Measurements from ENCODE around the gene PYROXD2. TPM values are rescaled to one million over a fixed set of nuclear protein-coding genes. Genes with fewer than 3 reads are reported as not detected.
A peak's percentile ranks its signal among the peaks of the same experiment; 100 is the strongest.

PYROXD2 gene
- total and polyA plus RNA-seq, 7 donors, result 0.60 to 11.9 (median 8.0) TPM

DNA sequence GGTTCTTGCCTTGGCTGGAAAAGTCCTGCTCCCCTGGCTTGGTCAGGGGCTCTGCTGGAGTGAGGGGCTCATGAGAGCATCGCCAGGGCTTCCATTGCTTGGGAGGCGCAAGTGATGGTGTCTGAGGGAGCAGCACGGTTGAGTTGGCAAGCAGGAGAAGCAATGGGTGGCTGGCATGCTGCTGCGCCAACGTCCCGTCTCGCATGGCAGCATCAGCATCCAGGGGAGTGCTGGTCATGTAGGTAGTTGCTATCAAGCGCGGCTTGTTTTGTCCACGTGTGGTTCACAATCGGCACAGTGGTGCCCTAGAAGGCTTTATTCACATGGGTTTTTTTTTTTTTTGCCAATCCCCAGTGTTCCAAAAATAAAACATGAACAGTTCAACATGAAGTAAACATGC is 3.8 kb downstream of the PYROXD2 start:
- Histone ChIP-seq H3K9me3 (no peaks in the 10 kb centered on the region), H3K27me3 (no peaks in the 10 kb centered on the region), H3K36me3 (no peaks in the 10 kb centered on the region), H3K27ac (no peak overlapping the region), H3K4me1 (peaks cover 0 to 29% (median 20%) of the 10 kb centered on the region in 4 donors), H3K4me3 (no peak overlapping the region)
- peak; percentile 52 for DNase-seq
- TF ChIP-seq EP300 (IDR thresholded peaks at IDR 0.05) (no peak), POLR2AphosphoS5 (IDR thresholded peaks at IDR 0.05) (no peak), POLR2A (IDR thresholded peaks at IDR 0.05) (no peak)
- TF ChIP-seq, protein P1, sequence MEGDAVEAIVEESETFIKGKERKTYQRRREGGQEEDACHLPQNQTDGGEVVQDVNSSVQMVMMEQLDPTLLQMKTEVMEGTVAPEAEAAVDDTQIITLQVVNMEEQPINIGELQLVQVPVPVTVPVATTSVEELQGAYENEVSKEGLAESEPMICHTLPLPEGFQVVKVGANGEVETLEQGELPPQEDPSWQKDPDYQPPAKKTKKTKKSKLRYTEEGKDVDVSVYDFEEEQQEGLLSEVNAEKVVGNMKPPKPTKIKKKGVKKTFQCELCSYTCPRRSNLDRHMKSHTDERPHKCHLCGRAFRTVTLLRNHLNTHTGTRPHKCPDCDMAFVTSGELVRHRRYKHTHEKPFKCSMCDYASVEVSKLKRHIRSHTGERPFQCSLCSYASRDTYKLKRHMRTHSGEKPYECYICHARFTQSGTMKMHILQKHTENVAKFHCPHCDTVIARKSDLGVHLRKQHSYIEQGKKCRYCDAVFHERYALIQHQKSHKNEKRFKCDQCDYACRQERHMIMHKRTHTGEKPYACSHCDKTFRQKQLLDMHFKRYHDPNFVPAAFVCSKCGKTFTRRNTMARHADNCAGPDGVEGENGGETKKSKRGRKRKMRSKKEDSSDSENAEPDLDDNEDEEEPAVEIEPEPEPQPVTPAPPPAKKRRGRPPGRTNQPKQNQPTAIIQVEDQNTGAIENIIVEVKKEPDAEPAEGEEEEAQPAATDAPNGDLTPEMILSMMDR (IDR thresholded peaks at IDR 0.05), result no peak
- 91% methylated on average over 11 of the region's 11 CpGs for WGBS, 2 donors
- intact Hi-C loops (cut with DNase I), result loop anchor here (10.0 kb wide), 1 partner anchor 166 kb away; no protein-coding TSS in a partner anchor

DNA sequence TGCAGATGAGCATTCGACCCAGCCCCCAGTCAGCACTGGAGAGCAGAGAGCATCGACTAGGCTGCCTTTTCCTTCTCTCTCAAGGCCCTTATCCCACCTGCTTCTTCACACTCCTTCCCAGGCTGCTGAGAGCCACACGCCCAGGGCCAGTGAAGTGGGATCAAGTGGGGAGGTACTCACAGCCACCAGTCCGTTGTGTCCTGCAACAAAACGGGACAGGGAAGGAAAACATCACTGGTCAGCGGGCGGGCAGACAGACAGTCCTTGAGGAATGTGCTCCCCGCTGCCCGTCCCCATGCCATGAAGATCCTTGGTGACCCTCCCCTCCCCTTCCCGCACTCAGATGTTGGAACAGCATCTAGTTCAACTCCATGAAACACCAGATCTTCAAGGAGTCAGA is 4.2 kb downstream of the PYROXD2 start:
- TF ChIP-seq POLR2A (IDR thresholded peaks at IDR 0.05) (no peak), POLR2AphosphoS5 (IDR thresholded peaks at IDR 0.05) (no peak), EP300 (IDR thresholded peaks at IDR 0.05) (no peak)
- TF ChIP-seq, protein P1 (IDR thresholded peaks at IDR 0.05), result no peak
- no peaks in the 10 kb centered on the region for H3K27me3 ChIP-seq
- H3K9me3 ChIP-seq, result no peaks in the 10 kb centered on the region
- DNase-seq, result peak; percentile 46
- no peak overlapping the region for H3K27ac ChIP-seq
- peaks cover 0 to 26% (median 18%) of the 10 kb centered on the region in 4 donors for H3K4me1 ChIP-seq
- intact Hi-C loops (cut with DNase I), result loop anchor here (10.0 kb wide), 1 partner anchor 166 kb away; no protein-coding TSS in a partner anchor
- H3K36me3 ChIP-seq, result no peaks in the 10 kb centered on the region
- H3K4me3 ChIP-seq, result no peak overlapping the region
- 89% methylated on average over 10 of the region's 10 CpGs for WGBS, 2 donors

DNA sequence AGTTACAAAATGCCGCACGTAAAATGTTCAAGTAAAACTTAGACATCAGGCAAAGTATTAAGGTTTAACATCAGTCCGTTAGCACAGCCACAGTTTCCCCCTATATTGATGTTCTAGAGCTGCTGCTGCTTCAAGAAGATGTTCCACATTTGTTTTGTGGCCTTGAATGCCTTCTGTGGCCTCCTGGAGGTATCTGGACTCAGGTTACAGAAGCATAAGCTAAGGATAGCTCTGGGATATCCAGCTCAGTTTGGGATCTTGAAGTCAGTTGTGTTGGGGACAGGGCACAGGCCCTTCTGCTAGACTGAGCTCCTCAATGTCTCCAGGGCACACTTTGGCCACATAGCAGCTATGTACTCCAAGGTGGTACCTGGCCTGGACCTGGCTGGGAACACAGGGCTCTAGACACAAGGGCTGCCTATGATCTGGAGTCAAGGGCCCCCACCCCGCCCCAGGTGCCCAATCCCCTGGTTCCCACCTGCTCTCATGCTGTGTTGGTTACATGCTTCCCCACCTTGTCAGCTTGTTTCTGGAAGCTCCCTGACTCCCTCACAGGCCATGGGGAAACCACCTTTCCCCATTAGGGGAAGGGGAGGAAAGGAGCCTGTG is 4.7 kb downstream of the PYROXD2 start:
- Histone ChIP-seq H3K36me3 (no peaks in the 10 kb centered on the region), H3K4me3 (no peak overlapping the region), H3K4me1 (peaks cover 0 to 21% (median 16%) of the 10 kb centered on the region in 4 donors), H3K27ac (no peak overlapping the region), H3K9me3 (no peaks in the 10 kb centered on the region), H3K27me3 (no peaks in the 10 kb centered on the region)
- DNase-seq, result peak; percentile 51
- TF ChIP-seq POLR2AphosphoS5 (IDR thresholded peaks at IDR 0.05) (no peak), EP300 (IDR thresholded peaks at IDR 0.05) (no peak), POLR2A (IDR thresholded peaks at IDR 0.05) (no peak)
- TF ChIP-seq, protein P1 (IDR thresholded peaks at IDR 0.05), result no peak
- intact Hi-C loops (cut with DNase I), result loop anchor here (10.0 kb wide), 1 partner anchor 165 kb away; no protein-coding TSS in a partner anchor
- 89 to 97% methylated on average over 4 of the region's 4 CpGs for WGBS, 2 donors

DNA sequence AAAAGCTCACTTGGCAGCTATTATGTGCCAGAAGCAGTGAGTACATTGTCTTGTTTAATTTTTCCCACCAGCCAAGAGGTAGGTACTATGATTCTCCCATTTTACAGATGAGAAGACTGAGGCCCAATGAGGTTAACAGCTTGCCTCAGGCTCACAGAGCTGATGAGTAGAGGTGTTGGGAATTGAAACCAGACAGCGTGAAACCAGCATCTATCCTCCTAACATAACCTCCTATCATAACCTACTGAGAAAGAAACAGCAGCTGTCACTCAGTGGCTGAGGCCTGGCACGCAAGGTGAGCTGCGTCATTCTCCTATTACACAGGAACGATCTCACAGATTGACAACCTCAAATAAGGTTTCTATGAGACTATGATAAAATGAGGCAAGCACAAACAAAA is 6.2 kb downstream of the PYROXD2 start:
- TF ChIP-seq POLR2AphosphoS5 (IDR thresholded peaks at IDR 0.05) (no peak), EP300 (IDR thresholded peaks at IDR 0.05) (no peak)
- Histone ChIP-seq H3K27me3 (no peaks in the 10 kb centered on the region), H3K9me3 (no peaks in the 10 kb centered on the region), H3K36me3 (no peaks in the 10 kb centered on the region), H3K4me3 (no peak overlapping the region), H3K4me1 (peaks cover 0 to 21% (median 13%) of the 10 kb centered on the region in 4 donors), H3K27ac (no peak overlapping the region)
- no peak for DNase-seq
- 87 to 90% methylated on average over 4 of the region's 4 CpGs for WGBS, 2 donors
- intact Hi-C loops (cut with DNase I), result no loop called here

DNA sequence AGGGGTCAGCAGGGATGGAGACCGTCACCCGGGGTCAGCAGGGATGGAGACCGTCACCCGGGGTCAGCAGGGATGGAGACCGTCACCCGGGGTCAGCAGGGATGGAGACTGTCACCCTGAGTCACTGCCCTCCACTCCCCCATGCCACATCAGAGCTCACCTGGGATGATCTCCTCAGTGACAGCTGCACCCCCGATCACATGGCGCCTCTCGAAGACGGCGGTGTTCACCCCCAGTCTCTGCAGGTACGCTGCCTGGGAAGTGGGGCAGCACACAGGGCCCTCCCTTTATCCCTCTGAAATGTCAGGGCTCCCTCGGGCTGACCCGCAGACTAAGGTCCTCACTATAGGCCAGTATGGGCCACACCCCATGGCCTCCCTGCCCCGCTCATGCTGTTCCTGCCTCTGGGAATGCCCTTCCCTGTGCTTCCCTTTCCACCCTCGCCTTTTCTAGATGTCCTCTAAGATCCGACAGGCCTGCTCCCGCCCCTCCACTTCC is 7.2 kb downstream of the PYROXD2 start:
- no peak for DNase-seq
- 94 to 96% methylated on average over 18 of the region's 18 CpGs for WGBS, 2 donors
- peaks cover 0 to 4% (median 0%) of the 10 kb centered on the region in 4 donors for H3K36me3 ChIP-seq
- no peaks in the 10 kb centered on the region for H3K27me3 ChIP-seq
- intact Hi-C loops (cut with DNase I), result no loop called here
- no peaks in the 10 kb centered on the region for H3K9me3 ChIP-seq
- TF ChIP-seq POLR2A (IDR thresholded peaks at IDR 0.05) (no peak), EP300 (IDR thresholded peaks at IDR 0.05) (no peak), POLR2AphosphoS5 (IDR thresholded peaks at IDR 0.05) (no peak)
- TF ChIP-seq, protein P1 (IDR thresholded peaks at IDR 0.05), result no peak
- H3K4me3 ChIP-seq, result no peak overlapping the region
- no peak overlapping the region for H3K27ac ChIP-seq
- peaks cover 0 to 20% (median 10%) of the 10 kb centered on the region in 4 donors for H3K4me1 ChIP-seq
